Measurements from ENCODE around the gene NPFFR2.

Gene NPFFR2

DNA sequence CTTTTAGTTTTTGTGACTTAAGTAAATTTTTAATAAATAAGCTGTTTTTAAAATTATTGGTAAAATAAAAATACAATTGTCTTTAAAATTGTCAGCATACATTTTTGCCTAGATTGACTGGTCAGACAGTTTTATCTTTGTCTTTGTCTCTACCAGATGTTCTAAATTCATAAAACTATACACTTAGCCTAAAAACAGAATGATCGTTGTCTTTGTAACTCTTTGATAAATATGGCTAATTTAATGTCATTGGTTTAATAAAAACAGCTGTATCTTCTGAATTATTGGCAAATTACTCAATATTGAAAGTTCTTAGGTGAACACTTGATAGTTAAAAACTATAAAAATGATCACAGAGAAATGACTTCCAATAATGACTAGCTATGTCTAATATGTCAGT, 36.5 kb upstream of the NPFFR2 start:
- H3K9me3 ChIP-seq (ENCODE audit: low read length) = no peaks in the 10 kb centered on the region
- H3K4me2 ChIP-seq (ENCODE audit: low read length) = no peak overlapping the region
- H3K4me1 ChIP-seq (ENCODE audit: insufficient read depth, low read length, severe bottlenecking) = no peaks in the 10 kb centered on the region
- H3F3A ChIP-seq (ENCODE audit: insufficient read depth, low read length) = no peaks in the 10 kb centered on the region
- TF ChIP-seq, protein P1, sequence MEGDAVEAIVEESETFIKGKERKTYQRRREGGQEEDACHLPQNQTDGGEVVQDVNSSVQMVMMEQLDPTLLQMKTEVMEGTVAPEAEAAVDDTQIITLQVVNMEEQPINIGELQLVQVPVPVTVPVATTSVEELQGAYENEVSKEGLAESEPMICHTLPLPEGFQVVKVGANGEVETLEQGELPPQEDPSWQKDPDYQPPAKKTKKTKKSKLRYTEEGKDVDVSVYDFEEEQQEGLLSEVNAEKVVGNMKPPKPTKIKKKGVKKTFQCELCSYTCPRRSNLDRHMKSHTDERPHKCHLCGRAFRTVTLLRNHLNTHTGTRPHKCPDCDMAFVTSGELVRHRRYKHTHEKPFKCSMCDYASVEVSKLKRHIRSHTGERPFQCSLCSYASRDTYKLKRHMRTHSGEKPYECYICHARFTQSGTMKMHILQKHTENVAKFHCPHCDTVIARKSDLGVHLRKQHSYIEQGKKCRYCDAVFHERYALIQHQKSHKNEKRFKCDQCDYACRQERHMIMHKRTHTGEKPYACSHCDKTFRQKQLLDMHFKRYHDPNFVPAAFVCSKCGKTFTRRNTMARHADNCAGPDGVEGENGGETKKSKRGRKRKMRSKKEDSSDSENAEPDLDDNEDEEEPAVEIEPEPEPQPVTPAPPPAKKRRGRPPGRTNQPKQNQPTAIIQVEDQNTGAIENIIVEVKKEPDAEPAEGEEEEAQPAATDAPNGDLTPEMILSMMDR (IDR thresholded peaks at IDR 0.05; ENCODE audit: low read length) = no peak
- TF ChIP-seq EZH2 (IDR thresholded peaks at IDR 0.05; ENCODE audit: borderline replicate concordance, low read length) = no peak
- H3K27me3 ChIP-seq (ENCODE audit: insufficient read depth, low read length) = no peaks in the 10 kb centered on the region
- H3K4me3 ChIP-seq (ENCODE audit: low read depth, low read length, poor library complexity, severe bottlenecking) = no peak overlapping the region
- H2AFZ ChIP-seq (ENCODE audit: low read length) = no peak overlapping the region
- no peaks in the 10 kb centered on the region for H4K20me1 ChIP-seq (ENCODE audit: insufficient read depth, low read length)
- H3K79me2 ChIP-seq (ENCODE audit: insufficient read depth, low read length) = no peaks in the 10 kb centered on the region
- H3K36me3 ChIP-seq (ENCODE audit: insufficient read depth, low read length) = no peaks in the 10 kb centered on the region
- H3K9ac ChIP-seq (ENCODE audit: low read length) = no peak overlapping the region
- H3K9me2 ChIP-seq (ENCODE audit: low read depth, low read length) = no peaks in the 10 kb centered on the region
- H3K27ac ChIP-seq (ENCODE audit: low read depth, low read length, poor library complexity, severe bottlenecking) = no peak overlapping the region

DNA sequence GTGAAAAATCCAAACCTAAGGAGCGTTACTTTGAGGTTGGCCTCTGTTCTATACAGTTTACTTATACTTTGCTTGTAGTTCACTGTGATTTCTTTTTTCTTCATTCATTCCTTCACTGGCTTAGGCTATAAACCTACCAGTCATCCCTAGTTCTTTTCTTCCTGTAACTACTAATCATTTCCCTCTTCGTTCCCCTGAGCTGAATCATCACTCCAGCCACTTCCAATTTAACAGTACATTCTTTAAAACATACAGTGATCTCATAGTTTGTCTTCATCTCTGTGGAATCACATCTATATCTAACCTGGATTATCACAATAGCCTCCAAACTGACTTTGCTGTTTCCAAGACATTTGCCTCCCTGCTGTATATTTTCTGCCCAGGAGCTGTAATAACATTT, 25.2 kb upstream of the NPFFR2 start:
- no peak overlapping the region for H3K27ac ChIP-seq (ENCODE audit: low read depth, low read length, poor library complexity, severe bottlenecking)

DNA sequence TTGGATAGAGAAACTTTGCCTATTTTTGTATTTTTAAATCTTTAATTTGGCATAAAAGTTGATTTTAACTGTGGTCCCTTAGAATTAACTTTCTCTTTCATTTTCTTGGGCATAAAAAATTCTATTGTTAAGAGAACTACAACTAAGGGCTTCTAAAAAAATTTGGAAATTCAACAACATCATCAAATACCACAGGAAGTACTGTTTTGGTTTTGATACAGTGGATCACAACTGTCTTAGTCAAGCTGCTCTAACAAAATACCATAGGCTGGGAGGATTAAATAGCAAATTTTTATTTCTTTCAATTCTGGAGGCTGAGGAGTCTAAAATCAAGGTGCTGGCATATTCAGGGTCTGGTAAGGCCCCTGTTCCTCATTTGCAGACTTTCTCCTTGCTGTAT, 19.9 kb upstream of the NPFFR2 start:
- H3K9ac ChIP-seq (ENCODE audit: low read length) = no peak overlapping the region
- H3K27ac ChIP-seq (ENCODE audit: low read depth, low read length, poor library complexity, severe bottlenecking) = no peak overlapping the region
- no peaks in the 10 kb centered on the region for H3F3A ChIP-seq (ENCODE audit: insufficient read depth, low read length)
- no peak overlapping the region for H2AFZ ChIP-seq (ENCODE audit: low read length)
- H3K36me3 ChIP-seq (ENCODE audit: insufficient read depth, low read length) = no peaks in the 10 kb centered on the region
- no peaks in the 10 kb centered on the region for H3K9me2 ChIP-seq (ENCODE audit: low read depth, low read length)
- no peak overlapping the region for H3K4me3 ChIP-seq (ENCODE audit: low read depth, low read length, poor library complexity, severe bottlenecking)
- no peaks in the 10 kb centered on the region for H3K9me3 ChIP-seq (ENCODE audit: low read length)
- H3K79me2 ChIP-seq (ENCODE audit: insufficient read depth, low read length) = no peaks in the 10 kb centered on the region
- TF ChIP-seq, protein P1 (IDR thresholded peaks at IDR 0.05; ENCODE audit: low read length) = no peak
- TF ChIP-seq EZH2 (IDR thresholded peaks at IDR 0.05; ENCODE audit: borderline replicate concordance, low read length) = no peak
- no peak overlapping the region for H3K4me2 ChIP-seq (ENCODE audit: low read length)
- no peaks in the 10 kb centered on the region for H4K20me1 ChIP-seq (ENCODE audit: insufficient read depth, low read length)
- no peaks in the 10 kb centered on the region for H3K27me3 ChIP-seq (ENCODE audit: insufficient read depth, low read length)
- H3K4me1 ChIP-seq (ENCODE audit: insufficient read depth, low read length, severe bottlenecking) = no peaks in the 10 kb centered on the region

More for the DNA sequence above, 25.2 kb upstream of the NPFFR2 start:
- Histone ChIP-seq H3K9ac (ENCODE audit: low read length) (no peak overlapping the region), H3K79me2 (ENCODE audit: insufficient read depth, low read length) (no peaks in the 10 kb centered on the region), H2AFZ (ENCODE audit: low read length) (no peak overlapping the region), H3K4me2 (ENCODE audit: low read length) (no peak overlapping the region), H4K20me1 (ENCODE audit: insufficient read depth, low read length) (no peaks in the 10 kb centered on the region), H3K9me2 (ENCODE audit: low read depth, low read length) (no peaks in the 10 kb centered on the region), H3K9me3 (ENCODE audit: low read length) (no peaks in the 10 kb centered on the region), H3K4me1 (ENCODE audit: insufficient read depth, low read length, severe bottlenecking) (no peaks in the 10 kb centered on the region), H3K4me3 (ENCODE audit: low read depth, low read length, poor library complexity, severe bottlenecking) (no peak overlapping the region), H3F3A (ENCODE audit: insufficient read depth, low read length) (no peaks in the 10 kb centered on the region), H3K36me3 (ENCODE audit: insufficient read depth, low read length) (no peaks in the 10 kb centered on the region), H3K27me3 (ENCODE audit: insufficient read depth, low read length) (no peaks in the 10 kb centered on the region)
- TF ChIP-seq, protein P1 (IDR thresholded peaks at IDR 0.05; ENCODE audit: low read length) = no peak
- no peak for TF ChIP-seq EZH2 (IDR thresholded peaks at IDR 0.05; ENCODE audit: borderline replicate concordance, low read length)

Measured in OCI-LY1 (cell line).